GM19395 (cell line): ENCODE measurements around the gene SNX5.

Source experiments
- ATAC-seq: cut with Tn5 transposase; IDR thresholded peaks from one replicate; pipeline ENCODE4 v1.9.1; 2021; ENCODE audit warnings: mild to moderate bottlenecking, moderate library complexity; ENCODE audit not compliant: unreplicated experiment

SNX5 gene

DNA sequence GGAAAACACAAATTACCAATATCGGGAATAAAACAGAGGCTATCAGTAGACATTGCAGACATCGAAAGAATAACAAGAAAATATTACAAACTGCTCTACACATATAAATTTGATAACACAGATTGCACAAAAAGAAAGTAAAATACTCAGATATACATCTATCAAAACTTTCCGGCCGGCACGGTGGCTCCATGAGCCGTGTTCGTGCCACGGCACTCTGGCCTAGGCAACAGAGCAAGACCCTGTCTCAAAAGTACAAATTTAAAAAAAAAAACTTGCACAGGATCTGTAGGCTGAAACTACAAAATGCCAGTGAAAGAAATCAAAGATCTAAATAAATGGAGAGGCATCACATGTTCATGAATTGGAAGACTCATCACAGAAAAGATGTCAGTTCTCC, 49.4 kb downstream of the SNX5 start:
- no peak for ATAC-seq

DNA sequence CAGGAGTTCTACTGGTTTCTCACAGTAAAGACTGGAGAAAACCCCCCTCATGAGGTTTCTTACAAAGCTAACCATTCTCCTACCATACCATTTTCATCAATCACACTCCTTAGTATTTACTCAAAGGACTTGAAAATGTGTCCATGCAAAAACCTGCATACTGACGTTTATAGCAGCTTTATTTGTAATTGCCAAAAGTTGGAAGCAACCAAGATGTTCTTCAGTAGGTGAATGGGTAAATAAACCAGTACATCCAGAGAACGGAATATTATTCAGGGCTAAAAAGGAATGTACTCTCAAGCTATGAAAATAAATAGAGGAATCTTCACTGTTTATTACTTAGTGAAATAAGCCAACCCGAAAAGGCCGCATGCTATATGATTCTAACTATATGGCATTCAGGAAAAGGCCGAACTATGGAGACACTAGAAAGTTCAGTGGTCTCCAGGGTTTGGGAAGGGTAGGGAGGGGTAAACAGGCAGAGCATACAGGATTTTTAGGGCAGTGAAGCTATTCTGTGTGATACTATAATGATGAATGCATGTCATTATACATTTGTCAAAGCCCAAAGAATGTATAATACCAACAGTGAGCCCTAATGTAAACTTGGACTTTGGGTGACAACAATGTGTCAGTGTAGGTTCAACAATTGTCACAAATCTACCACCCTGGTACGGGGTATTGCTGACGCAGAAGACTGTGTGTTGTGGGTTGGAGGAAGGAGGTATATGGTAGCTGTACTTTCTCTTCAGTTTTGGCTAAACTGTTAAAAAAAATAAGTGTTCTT, 50.6 kb downstream of the SNX5 start:
- no peak for ATAC-seq

DNA sequence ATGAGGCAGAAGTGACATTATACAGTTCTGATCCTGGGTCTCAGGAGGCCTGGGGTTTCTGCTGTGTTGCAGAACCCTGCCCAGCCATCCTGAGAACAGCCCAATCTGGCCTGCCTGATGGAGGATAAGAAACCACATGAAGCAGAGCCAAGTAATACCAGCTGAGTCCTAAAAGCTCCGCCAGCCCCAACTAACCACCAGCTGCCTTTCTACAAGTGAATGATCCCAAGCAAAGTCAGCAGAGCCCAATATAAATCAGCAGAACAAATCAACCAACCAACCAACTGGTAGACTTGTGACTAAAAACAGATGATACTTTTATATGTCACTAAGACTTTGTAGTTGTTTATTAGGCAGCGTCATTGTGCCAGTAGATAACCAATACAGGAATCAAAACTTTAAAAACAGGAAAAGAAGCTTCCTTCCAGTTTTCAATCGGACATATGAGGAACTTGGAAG, 52.1 kb downstream of the SNX5 start:
- ATAC-seq = no peak

DNA sequence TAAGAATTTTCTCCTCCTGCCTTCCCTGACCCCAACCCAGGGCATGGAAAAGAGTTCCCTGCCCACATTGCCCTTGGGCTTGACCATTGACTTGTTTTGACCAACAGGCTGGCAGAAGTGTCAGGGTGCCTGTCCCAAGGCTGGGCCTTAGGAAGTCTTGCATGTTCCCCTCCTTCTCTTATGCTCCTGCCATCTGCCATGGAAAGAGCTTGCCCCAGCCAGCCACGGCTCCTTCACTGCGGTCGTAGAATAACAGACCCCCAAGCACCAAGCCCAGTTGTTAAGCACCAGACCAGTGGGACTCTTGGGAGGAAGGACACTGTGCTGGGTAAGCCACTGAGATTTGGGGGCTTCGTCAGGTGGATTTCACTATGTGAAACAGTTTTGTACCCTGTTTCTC, 53.6 kb downstream of the SNX5 start:
- ATAC-seq = no peak

DNA sequence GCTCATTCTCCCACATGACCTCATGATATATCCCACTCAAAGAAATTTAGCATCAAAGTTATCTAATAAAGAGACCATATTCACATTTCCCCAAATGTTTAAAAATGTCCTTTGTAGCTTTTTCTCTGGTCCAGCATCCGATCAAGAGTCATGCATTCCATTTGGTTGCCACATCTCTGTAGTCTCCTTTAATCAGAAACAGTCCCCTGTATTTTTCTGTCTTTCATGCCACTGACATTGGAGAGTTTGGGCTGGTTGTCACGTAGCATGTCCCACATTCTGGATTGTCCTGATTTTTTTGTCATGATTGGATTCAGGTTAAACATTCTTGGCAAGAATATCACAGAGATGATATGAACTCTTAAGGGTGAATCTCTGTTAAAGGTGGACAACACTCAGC, 55.7 kb downstream of the SNX5 start:
- no peak for ATAC-seq

DNA sequence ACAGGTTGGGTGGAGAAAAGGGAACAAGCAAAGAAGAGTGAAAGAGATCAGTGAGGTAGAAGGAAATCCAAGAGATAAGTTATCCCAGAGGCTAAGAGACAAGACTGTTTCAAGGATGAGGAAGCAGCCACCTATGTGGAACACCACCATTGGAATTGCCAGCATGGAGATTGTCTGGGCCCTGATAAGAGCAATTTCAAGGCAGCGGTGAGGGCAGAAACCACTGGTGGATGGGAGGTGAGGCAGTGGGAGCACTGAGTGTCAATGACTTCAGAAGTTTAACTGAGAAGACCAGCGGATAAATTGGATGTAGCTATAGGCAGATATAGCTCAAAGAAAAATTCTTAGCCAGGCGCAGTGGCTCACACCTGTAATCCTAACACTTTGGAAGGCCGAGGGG, 56.7 kb downstream of the SNX5 start:
- ATAC-seq = no peak

DNA sequence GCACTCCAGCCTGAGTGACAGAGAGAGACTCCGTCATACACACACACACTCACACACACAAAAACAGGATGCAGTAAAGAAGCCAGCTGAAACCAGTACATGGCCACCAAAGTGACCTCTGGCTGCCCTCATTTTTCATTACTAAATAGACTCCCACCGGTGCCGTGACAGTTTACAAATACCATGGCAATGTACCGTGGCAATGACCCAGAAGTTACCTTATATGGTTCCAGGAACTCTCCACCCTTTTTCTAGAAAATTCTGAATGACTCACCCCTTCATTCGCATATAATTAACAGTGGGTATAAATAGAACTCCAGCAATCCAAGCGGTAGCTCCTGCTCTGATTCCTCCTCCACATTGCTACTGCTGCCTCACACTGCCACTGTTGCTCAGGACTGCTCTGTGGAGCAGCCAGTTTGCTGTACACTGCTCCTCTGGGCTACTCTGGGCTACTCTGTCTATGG, 57.7 kb downstream of the SNX5 start:
- no peak for ATAC-seq

DNA sequence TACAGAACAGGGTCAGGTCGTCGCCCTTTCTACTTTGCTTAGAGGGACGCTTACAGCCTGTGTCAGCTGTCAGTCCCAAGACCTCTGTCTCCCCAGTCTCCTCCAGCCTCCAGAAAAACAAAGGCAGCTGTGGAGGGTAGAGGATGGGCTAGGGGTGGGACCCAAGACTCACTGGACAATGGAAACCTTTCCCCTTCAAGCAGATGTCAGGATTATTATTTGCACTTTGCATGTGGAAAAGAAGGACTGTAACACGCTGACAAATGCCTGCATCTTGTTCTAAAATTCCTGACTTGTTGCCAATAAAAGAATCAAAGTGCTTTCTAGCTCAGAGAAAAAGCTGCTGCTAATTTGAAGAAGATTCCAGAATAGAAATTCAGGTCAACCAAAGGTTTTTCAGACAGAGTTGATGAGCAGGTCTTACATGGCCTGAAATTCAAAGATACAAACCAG, 58.7 kb downstream of the SNX5 start:
- no peak for ATAC-seq

DNA sequence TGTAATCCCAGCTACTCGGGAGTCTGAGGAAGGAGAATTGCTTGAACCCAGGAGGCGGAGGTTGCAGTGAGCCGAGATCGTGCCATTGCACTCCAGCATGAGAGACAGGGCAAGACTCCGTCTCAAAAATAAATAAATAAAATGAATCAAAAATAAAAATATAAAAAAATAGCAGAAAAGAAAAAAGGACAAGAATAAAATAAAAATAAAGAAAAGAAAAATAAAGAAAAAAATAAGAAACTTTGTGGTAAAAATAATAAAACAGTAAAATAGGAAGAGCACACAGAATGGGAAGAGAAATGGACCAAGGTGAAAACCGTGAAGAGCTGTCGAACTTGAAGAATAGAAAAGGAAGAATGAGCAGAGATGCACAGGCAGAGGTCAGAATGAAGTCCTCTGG, 63.0 kb downstream of the SNX5 start:
- no peak for ATAC-seq

DNA sequence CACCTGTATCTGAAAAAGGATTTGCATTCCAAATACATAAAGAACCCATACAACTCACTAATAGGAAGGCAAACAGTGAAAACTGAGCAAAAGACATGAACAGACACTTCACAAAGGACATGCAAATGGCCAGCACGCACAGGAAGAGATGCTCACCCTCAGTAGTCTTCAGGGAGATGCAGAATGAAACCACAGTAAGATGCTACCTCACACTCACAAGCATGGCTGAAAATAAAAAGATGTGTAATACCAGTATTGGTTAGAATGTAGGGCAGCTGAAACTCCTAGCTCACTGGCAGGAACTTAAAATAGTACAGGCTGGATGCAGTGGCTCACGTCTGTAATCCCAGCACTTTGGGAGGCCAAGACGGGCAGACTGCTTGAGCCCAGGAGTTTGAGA, 64.6 kb downstream of the SNX5 start:
- peak; percentile 86 for ATAC-seq

DNA sequence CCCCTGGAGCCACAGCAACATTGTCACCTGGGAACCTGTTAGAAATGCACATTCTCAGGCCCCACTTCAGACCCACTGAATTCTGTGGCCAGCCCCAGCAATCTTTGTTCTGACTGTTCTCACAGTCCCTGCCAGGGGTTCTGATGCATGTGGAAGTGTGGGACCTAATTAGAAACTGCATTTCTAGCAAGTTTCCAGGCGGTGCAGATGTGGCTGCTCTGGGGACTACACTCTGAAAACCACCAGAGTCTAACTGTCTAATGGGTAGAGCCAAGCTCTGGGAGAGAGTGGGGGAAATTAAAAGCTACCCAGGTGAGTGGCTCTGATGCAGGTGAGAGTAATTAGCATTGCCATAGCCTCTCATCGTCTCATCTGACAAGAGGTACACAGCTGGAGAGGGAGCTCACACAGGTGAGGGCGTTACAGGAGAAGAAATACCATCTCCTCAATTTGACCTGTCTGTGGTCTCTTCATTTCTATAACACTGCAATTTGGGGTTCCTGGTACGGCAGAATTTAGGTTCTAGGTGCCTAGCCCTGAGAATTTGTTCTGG, 66.0 kb downstream of the SNX5 start:
- ATAC-seq = no peak

DNA sequence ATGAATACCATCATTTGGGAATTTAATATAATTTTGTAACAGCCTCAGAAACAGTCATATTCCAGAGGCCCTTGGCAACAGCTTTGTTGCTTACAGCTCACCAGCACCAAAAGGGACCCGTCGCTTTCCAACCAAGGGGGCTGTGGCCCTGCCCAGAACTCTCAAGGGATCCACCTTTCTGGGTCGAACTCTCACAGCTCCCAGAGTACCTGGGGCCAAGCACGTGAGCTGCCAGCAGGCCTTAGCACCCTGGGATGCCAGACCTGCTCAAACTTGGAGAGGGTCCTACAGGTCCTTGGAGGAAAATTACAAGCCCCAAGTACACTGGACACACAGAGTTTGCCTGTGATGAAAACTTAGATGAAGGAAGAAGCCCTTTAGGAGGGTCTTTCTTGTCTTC, 66.6 kb downstream of the SNX5 start:
- ATAC-seq = no peak

DNA sequence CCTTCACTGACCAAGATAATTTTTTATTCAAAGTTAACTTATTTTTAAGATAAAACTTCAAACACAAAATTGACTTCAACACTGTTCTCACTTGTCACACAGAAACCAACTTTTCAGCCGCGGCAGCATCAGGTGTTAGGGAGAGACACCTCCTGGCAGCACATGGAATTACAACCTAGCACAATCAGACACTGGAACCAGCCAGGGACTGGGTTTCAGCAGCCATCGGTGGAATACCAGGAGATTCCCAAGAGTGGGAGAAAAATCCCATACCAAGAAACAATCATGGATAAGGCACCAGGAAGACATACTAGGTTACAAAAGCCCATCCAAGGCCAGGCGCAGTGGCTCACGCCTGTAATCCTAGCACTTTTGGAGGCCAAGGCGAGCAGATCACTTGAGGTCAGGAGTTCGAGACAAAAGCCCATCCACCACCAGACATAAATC, 70.0 kb downstream of the SNX5 start:
- no peak for ATAC-seq

DNA sequence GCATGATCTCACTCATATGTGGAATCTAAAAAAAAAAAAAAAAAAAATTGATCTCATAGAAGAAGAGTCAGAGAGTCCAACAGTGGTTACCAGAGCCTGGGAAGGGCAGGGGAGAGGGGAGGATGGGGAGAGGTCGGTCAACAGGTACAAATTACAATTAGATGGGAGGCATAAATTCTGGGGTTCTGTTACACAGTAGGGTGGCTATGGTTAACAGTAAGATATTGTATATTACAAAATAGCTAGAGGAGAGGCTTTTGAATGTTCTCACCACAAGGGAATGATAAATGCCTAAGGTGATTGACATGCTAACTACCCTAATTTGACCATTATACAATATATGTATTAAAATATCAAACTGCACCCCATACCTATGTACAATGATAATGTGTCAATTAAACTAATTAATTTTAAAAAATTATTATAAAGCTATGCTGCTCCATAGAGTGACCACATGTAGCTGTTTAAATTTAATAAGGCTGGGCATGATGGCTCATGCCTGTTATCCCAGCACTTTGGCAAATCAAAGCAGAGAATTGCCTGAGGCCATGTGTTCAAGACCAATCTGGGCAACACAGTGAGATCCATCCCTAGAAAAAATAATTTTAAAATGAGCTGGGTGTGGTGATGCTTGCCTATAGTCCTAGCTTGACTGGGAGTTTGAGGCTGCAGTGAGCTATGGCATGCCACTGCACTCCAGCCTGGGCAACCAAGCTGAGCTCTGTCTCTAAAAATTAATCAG, 70.9 kb downstream of the SNX5 start:
- ATAC-seq = no peak

DNA sequence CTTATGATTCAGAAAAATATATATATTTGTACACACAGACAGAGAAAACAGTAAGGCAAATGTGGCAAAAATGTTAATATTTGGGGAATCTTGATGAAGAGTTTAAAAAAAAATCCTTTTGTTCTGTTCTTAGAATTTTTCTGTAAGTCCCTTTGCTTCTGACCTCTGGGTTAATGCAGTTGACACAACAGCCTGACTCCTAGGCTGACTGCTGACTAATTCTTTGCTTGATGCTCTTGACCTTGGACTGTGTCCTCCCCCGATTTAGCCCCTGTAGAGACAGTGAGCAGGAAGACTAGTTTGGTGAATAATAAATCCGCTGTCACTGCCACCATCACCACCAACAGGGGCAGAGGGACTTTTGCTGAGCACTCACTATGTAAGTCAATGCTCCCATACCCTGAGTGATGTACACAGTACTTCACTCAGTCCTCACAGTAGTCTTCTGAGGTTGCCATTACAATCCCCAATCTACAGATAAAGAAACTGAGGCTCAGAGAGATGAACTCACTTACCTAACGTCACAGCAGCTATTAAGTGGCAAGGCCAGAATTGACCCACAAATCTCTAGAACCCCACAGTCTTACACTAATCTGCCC, 71.7 kb downstream of the SNX5 start:
- peak; percentile 38 for ATAC-seq

DNA sequence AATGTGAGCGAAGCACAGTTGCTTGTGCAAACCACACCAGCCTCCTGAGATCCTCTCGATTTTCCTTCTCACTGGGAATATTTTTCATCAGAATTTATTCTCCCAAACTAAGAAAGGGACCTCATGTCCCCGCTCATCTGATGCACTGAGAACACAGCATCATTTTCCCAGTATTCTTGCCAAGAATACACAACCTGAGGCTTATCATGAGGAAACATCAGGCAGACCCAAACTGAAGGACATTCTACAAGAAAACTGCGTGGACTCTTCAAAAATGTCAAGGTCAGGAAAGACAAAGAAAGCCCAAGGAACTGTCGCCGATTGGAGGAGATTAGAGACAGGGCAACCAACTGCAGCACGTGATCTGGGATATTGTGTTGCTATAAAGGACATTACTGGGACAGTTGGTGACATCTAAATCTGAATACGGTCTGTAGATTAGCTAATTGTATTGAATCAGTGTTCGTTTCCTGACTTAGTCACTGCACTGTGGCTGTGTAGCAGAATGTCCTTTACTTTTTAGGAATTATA, 72.3 kb downstream of the SNX5 start:
- no peak for ATAC-seq

DNA sequence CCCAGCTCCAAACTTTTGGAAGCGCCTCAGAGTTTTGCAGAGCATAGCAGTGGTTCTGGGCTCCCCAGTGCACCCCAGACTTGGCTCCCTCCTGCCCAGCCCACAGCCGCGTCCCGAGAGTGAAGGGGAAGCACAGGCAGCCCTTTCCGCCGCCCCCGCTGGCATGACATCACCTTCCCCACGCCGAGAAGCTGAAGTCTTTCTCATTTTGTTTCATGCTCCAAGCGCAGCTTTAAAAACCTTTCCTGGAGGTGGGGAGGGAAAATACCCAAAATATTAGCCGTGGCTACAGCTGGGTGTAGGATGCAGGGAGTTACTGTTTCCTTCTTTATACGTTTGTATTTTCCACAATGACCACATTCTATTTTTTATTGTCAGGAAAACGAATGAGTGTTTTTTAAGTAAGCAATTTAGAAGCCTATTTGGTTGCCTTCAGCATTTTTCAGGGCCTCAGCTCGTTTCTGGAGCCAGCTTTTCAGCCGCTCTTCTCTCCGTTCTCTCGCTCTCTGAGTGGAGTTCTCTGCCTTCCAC, 72.9 kb downstream of the SNX5 start:
- no peak for ATAC-seq

DNA sequence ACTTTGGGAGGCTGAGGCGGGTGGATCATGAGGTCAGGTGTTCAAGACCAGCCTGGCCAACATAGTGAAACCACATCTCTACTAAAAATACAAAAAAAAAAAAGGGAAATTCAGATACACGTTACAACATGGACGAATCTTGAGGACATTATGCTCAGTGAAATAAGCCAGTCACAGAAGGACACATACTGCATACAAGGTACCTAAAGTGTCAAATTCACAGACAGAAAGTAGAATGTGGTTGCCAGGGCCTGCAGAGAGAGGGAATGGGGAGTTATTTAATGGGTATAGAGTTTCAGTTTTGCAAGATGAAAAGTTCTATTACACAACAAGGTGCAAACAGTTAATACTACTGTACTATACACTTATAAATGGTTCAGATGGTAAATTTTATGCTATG, 75.1 kb downstream of the SNX5 start:
- ATAC-seq = no peak

DNA sequence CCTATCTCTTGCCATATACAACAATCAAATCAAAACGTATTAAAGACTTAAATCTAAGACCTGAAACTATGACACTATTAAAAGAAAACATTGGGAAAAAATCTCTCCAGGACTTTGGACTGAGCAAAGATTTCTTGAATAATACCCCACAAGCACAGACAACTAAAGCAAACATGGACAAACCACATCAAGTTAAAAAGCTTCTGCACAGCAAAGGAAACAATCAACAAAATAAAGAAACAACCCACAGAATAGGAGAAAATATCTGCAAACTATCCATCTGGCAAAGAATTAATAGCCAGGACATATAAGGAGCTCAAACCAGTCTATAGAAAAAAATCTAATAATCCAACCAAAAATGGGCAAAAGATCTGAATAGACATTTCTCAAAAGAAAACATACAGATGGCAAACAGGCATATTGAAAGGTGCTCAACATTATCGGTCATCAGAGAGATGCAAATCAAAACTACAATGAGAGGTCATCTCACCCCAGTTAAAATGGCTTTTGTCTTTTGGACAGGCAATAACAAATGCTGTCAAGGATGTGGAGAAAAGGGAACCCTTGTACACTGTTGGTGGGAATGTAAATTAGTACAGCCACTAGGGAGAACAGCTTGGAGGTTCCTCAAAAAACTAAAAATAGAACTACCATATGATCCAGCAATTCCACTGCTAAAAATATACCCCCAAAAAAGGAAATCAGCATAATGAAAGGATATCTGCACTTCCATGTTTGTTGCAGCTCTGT, 76.2 kb downstream of the SNX5 start:
- no peak for ATAC-seq
